ENCODE measurements around the gene TAOK2.
A peak's percentile ranks its signal among the peaks of the same experiment; 100 is the strongest.

The TAOK2 gene

DNA sequence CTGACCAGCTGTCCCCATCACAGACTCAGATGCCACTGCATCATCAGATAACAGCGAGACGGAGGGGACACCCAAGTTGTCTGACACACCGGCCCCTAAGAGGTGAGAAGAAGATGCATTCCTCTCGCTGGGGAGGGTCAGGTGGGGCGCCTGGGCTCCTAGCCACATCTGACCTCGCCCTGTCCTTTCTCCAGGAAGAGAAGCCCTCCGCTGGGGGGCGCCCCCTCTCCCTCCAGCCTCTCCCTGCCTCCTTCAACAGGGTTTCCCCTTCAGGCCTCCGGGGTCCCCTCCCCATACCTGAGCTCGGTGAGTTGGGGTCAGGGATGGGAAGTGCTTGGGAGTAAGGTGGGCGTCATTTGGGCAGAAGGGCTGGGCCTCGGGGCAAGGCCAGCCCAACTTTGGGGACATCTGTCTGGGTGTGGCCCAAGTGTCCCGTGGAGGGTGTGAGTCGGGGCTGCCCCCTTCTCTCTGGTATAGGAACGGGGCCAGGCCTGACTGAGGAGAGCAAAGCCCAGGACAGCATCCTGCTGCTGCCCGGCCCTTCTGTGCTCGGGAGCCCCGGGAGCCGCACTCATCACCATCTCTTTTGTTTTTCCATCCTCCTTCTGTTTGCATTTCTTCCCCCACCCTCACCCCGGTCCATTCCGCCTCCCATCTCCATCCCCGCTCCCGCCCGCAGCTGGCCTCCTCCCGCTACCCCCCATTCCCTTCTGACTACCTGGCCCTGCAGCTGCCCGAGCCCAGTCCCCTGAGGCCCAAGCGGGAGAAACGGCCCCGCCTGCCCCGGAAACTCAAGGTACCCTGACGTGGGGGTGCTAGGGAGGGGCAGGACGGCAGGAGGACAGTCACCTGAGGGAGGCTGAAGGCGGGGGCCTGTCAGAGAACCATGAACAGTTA is 27.3 kb downstream of the TAOK2 start:
- no peaks in the 10 kb centered on the region for H3K36me3 Mint-ChIP-seq
- peaks cover 27% of the 10 kb centered on the region for H3K4me1 Mint-ChIP-seq (ENCODE audit: low read depth)
- no peaks in the 10 kb centered on the region for H3K27me3 Mint-ChIP-seq
- H3K27ac Mint-ChIP-seq: no peak overlapping the region
- no peak overlapping the region for H3K4me3 Mint-ChIP-seq
- H3K9me3 Mint-ChIP-seq (ENCODE audit: low read depth): no peaks in the 10 kb centered on the region

DNA sequence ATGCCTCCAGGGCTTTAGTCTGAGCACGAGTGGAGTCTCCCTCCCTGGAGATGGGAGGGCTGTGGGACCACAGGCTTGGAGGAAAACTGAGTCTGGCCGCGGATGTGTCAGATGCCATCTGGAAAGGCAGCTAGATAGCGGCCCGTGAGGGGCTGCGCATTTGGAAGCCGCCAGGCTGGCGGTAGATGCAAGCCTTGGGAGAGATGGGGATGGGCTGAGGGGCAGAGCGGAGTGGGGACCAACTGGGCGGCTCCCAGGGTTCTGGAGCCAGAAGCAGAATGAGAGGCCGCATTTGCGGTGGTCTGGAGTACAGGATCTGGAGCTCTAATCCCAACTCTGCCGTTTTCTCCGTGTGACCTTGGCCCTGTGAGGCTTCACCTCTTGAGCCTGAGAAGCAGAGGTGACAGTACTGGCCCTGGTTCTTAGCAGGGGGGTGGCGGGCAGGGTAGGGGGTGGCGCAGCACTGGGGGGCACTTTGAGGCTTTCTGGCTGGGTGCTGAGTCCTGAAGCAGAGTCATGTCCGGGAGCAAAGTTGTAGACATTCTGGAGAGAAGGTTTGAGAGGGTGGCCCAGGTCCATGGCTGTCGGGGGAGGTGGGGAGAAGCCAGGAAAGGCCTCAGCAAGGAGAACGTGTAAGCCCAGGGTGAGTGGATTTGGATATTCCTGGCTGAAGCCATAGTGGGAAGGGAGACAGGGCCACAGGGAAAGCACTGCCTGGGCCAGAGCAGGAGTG is 29.1 kb downstream of the TAOK2 start:
- Mint-ChIP-seq H3K9me3 (ENCODE audit: low read depth) (no peaks in the 10 kb centered on the region), H3K36me3 (no peaks in the 10 kb centered on the region), H3K27ac (peak overlapping the region; percentile 41), H3K4me1 (ENCODE audit: low read depth) (peaks cover 19% of the 10 kb centered on the region), H3K27me3 (no peaks in the 10 kb centered on the region), H3K4me3 (no peak overlapping the region)

DNA sequence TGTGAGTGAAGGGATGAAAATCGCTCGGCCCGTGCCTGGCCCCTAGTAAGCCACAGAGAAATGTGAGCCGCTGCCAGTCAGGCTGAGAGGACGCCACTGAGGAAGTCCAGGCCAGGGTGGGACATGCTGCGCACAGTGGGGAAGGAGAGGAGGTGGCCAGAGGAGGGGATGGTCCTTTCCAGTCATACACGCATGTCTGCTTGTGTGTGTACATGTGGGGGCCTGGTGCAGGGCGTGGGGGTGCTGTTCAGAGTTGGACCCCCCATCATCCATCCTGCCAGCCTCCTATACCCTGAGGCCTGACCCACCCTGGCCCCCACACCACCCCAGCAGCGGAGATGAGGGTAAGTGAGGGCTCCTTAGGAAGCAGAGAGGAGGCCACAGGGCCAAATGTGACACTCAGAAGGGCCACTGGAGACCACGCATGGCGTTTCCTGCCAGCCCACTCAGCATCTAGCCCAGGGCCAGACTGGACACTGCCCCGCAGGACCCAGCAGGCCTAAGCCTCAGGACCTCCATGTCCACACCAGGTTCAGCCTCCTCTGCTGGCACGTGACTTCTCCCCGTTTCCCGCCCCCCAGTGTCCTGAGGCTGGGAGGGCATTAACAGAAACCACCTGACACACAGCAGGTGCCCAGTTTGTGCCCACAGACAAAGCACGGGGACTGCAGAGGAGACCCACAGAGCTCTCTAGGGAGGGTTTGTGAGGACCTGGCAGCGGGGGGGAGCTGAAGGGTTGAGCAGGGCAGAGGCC is 30.2 kb downstream of the TAOK2 start:
- Mint-ChIP-seq H3K9me3 (ENCODE audit: low read depth) (no peaks in the 10 kb centered on the region), H3K4me3 (no peak overlapping the region), H3K4me1 (ENCODE audit: low read depth) (peaks cover 12% of the 10 kb centered on the region), H3K36me3 (no peaks in the 10 kb centered on the region), H3K27me3 (no peaks in the 10 kb centered on the region), H3K27ac (peak overlapping the region; percentile 41)

DNA sequence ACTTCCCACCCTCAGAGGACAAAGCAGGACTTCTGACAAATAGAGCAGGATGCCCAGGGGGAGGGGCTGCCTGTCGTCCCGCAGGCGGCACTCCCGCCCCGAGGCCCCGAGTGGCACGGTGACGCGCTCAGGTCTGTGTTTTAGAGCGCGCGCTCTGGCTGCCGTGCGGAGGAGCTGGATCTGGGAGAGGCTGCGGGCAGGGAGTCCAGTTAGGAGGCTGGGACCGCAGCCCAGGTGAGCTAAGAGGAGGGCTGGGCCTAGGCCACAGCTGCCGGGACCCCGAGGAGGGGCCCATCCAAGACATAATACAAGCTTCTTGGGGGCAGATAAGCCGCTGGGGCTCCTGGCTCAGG is 30.7 kb downstream of the TAOK2 start:
- Mint-ChIP-seq H3K4me3 (no peak overlapping the region), H3K27ac (no peak overlapping the region), H3K36me3 (no peaks in the 10 kb centered on the region), H3K4me1 (ENCODE audit: low read depth) (peaks cover 7% of the 10 kb centered on the region), H3K9me3 (ENCODE audit: low read depth) (no peaks in the 10 kb centered on the region), H3K27me3 (no peaks in the 10 kb centered on the region)

DNA sequence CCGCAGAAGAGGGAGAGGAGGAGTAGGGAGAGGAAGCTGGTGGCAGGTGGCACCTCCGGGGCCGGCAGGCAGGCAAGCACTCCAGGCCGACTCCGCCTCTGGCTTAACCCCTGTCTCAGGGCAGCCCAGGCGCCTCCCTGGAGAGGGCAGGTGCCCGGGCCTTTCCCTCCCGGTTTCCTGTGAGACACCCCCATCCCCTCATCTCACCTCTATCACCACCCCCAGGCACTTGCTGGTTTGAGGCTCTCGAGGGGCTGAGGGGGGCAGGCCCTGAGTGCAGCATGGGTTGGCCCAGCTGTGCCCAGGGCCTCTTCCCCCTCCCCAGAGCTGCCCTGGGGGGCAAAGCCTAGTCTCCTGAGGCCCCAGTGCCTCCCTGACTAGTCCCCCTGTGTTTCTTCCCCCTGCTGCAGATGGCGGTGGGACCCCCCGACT is 31.2 kb downstream of the TAOK2 start:
- no peaks in the 10 kb centered on the region for H3K36me3 Mint-ChIP-seq
- peaks cover 5% of the 10 kb centered on the region for H3K4me1 Mint-ChIP-seq (ENCODE audit: low read depth)
- H3K27me3 Mint-ChIP-seq: no peaks in the 10 kb centered on the region
- H3K4me3 Mint-ChIP-seq: no peak overlapping the region
- H3K27ac Mint-ChIP-seq: no peak overlapping the region
- no peaks in the 10 kb centered on the region for H3K9me3 Mint-ChIP-seq (ENCODE audit: low read depth)

DNA sequence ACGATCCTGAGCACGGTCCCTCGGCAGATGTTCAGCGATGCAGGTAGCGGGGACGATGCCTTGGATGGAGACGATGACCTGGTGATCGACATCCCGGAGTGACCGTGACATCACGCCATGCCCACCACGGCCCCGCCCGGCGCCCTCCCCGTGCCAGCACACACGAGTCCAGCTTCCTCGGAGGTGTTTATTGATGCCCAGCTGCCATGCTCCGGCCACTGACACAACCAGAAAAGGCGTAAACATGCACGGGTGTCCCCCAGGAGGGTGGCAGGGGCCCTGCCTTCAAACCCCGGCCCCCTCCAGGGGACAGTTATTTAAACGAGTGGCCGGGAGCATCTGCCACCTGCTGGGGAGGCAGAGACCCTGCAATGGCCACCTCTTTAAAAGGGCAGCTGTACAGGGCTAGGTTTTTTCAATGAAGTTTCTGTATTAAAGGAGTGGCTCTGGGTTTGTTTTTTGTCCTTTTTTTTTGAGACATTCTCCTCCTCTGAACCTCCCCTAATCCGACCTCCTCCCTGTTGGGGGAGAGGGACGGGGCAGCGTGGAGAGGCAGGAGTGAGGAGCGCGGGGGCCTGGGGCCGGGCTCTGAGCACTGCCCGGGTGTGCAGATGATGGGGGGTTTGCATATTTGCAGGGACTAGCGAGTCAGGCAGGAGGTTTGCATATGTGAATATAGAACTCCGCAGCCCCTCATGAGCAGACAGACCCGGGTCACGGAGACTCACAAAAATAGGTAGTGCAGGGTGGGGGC is 31.9 kb downstream of the TAOK2 start:
- H3K9me3 Mint-ChIP-seq (ENCODE audit: low read depth): no peaks in the 10 kb centered on the region
- peaks cover 7% of the 10 kb centered on the region for H3K4me1 Mint-ChIP-seq (ENCODE audit: low read depth)
- no peaks in the 10 kb centered on the region for H3K36me3 Mint-ChIP-seq
- H3K27ac Mint-ChIP-seq: no peak overlapping the region
- no peak overlapping the region for H3K4me3 Mint-ChIP-seq
- no peaks in the 10 kb centered on the region for H3K27me3 Mint-ChIP-seq

DNA sequence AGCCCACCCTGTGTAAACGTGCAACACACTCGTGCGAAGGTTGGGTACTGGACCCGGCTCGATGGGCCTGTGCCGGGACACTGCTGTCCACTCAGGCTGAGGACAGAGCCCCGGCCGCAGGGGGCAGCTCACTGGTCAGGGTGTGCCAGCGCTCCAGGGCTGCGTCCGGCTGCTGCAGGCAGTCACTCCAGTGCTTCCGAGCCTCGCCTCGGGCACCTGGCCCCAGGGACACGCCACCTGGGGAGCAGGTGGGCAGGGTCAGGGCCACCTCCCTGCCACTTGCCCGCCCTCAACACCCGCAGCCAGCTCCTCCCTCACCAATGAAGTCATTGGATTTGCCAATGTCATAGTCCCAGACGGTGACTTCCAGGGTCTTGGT is 32.4 kb downstream of the TAOK2 start:
- H3K4me3 Mint-ChIP-seq: no peak overlapping the region
- peaks cover 7% of the 10 kb centered on the region for H3K4me1 Mint-ChIP-seq (ENCODE audit: low read depth)
- no peak overlapping the region for H3K27ac Mint-ChIP-seq
- no peaks in the 10 kb centered on the region for H3K27me3 Mint-ChIP-seq
- no peaks in the 10 kb centered on the region for H3K36me3 Mint-ChIP-seq
- H3K9me3 Mint-ChIP-seq (ENCODE audit: low read depth): no peaks in the 10 kb centered on the region

DNA sequence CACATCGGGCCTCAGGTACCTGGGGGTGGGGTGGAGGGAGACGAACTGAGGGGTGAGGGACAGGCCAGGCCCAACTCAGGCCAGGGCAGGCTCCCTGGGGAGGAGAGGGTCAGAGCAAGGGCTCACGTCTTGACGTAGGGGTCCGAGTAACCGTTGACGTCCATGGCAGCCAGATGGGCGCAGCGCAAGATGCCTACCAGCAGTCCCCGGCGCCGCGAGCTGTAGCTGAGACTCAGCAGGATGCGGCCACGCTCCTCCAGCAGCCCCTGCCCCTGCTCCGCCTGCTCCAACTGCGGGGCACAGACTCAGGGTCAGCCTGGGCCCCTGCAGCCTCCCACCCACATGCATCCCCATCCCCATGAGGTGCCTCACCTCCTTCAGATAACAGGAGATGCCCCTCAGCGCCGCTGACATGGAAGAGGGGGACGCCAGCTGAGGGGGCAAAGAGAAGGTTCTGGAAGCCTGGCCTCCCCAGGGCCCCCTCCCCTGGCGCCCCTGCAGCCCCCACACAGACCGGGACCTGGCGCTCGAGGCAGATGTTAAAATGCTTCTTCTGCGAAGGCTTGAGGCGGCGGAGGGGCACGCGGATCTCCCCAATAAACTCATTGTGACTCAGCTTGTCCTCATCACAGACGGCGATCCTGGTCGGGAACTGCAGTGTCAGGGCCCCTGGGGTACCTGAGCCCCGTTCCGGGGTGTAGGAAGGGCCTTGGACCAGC is 33.1 kb downstream of the TAOK2 start:
- Mint-ChIP-seq H3K4me1 (ENCODE audit: low read depth) (peaks cover 8% of the 10 kb centered on the region), H3K9me3 (ENCODE audit: low read depth) (no peaks in the 10 kb centered on the region), H3K4me3 (no peak overlapping the region), H3K27ac (no peak overlapping the region), H3K27me3 (no peaks in the 10 kb centered on the region), H3K36me3 (no peaks in the 10 kb centered on the region)

DNA sequence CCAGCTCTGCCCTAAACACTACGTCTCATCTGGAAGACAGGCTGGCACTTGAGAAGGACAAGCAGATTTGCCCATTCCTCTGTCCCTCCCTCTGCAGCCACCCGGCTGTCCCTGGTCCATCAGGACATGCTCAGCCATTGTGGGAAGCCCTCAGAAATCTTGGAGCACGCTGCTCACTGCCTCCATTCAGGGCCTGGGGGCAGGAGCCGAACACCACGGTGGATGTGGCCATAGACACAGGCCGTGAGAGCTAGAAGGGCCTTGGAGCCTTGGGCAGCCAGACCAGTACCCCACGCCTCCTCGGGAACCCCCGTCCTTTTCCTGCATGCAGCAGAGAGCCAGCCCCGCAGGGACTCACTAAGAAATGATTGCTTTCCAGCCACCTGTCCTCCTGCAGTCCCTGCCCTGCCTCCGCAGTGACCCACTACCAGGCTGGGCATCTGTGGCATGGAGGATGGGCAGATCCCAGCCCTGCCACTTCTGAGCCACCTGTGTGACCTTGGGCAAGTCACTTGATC is 33.8 kb downstream of the TAOK2 start:
- Mint-ChIP-seq H3K4me1 (ENCODE audit: low read depth) (peaks cover 9% of the 10 kb centered on the region), H3K27me3 (peaks cover 2% of the 10 kb centered on the region), H3K4me3 (no peak overlapping the region), H3K36me3 (no peaks in the 10 kb centered on the region), H3K27ac (no peak overlapping the region), H3K9me3 (ENCODE audit: low read depth) (no peaks in the 10 kb centered on the region)

DNA sequence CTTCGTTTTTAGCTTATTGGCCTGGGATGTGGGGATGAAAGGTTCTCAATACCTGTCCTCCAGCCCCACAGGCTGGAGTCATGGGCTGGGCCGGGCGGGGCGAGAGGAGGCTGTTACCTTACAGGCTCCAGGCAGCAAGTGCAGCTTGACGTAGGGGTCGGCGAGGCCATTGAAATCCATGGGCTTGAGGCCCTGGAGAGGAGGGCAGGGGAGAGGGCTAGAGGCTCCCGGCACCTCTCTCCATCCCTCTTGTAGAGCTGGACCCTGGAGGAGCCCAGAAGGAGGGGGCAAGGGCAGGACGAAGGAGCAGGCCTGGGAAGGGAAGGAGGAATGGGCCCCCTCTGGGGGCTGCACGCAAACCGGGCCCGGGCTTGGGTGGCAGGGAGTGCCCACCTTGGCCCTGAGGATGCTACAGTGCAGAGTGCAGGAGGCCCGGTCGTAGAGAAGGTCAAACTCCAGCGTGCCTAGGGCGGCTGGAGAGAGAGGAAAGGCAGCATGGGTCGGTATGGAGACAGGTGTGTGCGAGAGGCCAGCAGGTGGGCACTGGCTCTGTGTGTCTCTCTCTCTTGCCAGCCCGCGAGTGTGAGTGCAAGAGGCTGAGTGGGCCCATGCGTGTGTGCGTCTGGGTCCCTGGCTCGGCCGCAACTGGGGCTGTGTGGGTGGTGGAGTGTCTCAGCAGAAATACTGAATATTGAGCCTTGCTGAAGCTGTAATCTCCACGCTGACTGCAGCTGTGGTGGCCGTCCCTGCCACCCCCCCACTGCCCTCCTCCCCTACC is 35.6 kb downstream of the TAOK2 start:
- H3K36me3 Mint-ChIP-seq: no peaks in the 10 kb centered on the region
- H3K27ac Mint-ChIP-seq: no peak overlapping the region
- H3K27me3 Mint-ChIP-seq: peaks cover 2% of the 10 kb centered on the region
- peak overlapping the region; percentile 23 for H3K4me3 Mint-ChIP-seq
- no peaks in the 10 kb centered on the region for H3K9me3 Mint-ChIP-seq (ENCODE audit: low read depth)
- H3K4me1 Mint-ChIP-seq (ENCODE audit: low read depth): peaks cover 7% of the 10 kb centered on the region

DNA sequence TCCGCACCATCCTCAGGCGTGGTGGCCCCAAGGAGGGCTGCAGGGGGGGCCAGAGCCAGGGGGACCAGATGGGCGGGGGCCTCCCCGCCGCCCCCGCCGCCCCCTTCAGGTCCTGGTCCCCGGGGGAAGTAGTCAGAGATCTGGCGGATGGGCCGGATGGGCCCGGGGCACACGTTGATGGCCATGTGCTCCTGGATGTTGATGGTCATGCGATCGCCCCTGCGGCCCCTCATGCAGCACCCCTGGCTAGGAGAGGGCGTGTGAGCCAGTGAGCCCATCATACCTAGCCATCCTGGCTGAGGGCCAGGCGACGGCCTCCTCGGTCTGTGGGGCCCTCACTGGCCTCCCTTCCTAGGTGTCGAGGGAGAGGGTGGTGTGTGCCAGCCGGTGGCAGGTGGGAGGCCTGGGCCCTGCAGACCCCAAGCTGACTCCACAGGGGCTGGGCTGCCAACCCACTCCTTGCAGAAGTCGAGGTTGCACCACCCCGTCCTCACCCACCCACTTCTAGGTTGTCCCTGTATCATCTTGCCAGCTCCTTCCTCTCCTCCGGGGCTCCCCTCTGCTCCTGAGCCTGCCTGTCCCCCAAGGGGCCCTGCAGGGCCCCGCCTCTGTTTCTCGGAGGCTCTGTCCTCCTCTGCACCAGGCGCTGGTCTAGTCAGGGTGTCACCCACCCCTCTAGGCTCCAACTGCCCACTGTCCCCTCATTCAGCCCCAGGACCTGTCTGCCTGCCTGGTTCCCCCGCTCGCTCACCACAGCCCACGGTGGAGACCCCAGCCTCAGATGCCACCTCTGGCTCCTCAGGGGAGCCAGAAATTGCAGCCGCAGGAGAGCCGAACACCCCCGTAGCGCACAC is 36.5 kb downstream of the TAOK2 start:
- H3K27me3 Mint-ChIP-seq: peaks cover 2% of the 10 kb centered on the region
- H3K9me3 Mint-ChIP-seq (ENCODE audit: low read depth): no peaks in the 10 kb centered on the region
- peak overlapping the region; percentile 77 for H3K4me3 Mint-ChIP-seq
- peaks cover 7% of the 10 kb centered on the region for H3K4me1 Mint-ChIP-seq (ENCODE audit: low read depth)
- H3K27ac Mint-ChIP-seq: peak overlapping the region; percentile 46
- no peaks in the 10 kb centered on the region for H3K36me3 Mint-ChIP-seq

DNA sequence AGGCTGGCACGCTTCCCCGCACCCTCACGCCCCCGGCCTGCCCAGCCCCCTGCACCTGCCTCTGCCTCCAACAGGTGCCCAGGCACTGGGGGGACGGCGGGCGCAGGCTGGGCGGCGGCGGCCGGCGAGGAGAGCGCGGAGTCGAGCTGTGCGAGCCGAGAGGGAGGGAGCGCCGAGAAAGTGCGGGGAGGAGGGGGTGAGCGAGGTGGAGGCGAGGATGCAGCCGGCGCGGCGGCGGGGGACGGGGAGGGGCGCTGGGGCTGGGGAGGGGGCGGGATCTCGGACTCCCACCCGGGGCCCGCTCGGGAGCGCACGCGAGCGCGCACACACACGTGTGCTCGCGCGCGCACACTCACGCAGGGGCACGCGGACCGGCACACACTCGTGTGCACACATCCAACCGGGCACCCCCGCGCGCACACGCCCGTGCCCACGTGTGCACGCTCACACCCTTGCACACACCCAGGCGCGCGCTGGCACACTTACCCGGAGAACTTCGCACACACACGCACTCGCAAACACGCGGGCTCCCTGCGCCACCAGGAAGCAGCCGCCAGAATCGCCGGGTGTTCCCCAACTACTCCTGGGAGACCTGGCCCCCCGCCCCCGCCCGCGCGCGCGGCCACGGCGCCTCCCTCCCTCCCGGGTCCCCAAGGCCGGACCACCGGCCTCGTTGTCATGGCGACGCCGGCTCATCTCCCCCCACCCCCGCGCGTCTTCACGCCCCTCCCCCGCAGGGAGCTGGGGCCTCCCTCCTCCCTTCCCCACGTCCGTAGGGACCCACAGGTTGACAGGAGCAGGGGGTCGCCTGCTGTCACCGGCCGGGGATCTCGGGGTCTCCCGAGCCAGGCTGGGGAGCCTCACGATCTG is 37.4 kb downstream of the TAOK2 start, which contains the start of gene DOC2A:
TSS of gene DOC2A (minus strand) at position 184 of the 870 bp plus-strand sequence. CDS start 805 bp downstream, outside the sequence.
- Mint-ChIP-seq H3K4me3 (peak within 1 kb of the TSS; percentile 88), H3K27ac (peak within 1 kb of the TSS; percentile 46), H3K27me3 (peaks cover 2% of the 10 kb centered on the region), H3K4me1 (ENCODE audit: low read depth) (peaks cover 7% of the 10 kb centered on the region), H3K9me3 (ENCODE audit: low read depth) (no peaks in the 10 kb centered on the region), H3K36me3 (no peaks in the 10 kb centered on the region)
